ENCODE measurements around the gene KSR1. TPM values are rescaled to one million over a fixed set of nuclear protein-coding genes. Genes with fewer than 3 reads are reported as not detected.
"Not testable (repeated sequence)": the region's sequence is repeated elsewhere in the genome, so short reads cannot be mapped to it uniquely, and the experiment has no call there.

The KSR1 gene
- total RNA-seq, 6 experiments from 2014 or later, result 1.9 to 4.9 (median 3.6) TPM

DNA sequence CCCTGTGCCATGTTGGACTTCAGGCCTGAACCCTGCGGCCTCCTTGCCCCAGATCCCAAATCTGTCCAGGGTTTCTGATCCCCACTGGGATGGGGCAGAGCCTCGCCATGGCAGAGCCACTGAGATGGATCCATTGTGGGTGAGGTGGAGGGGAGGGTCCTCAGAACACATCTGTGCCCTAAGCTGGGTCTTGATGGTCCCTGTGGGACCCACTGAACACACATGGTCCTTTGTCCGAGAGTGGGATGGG lies 38.0 kb upstream of the KSR1 start:
- H3K36me3 Mint-ChIP-seq (ENCODE audit: low read depth), result no peaks in the 10 kb centered on the region
- no peak overlapping the region for H3K27ac Mint-ChIP-seq
- no peaks in the 10 kb centered on the region for H3K9me3 Mint-ChIP-seq
- H3K4me1 Mint-ChIP-seq (ENCODE audit: low read depth), result 0 out of 2 replicates have a peak, but pooled peaks cover 3% of the 10 kb centered on the region
- no peak for DNase-seq
- H3K4me3 Mint-ChIP-seq, result no peak overlapping the region
- TF ChIP-seq, protein P1, sequence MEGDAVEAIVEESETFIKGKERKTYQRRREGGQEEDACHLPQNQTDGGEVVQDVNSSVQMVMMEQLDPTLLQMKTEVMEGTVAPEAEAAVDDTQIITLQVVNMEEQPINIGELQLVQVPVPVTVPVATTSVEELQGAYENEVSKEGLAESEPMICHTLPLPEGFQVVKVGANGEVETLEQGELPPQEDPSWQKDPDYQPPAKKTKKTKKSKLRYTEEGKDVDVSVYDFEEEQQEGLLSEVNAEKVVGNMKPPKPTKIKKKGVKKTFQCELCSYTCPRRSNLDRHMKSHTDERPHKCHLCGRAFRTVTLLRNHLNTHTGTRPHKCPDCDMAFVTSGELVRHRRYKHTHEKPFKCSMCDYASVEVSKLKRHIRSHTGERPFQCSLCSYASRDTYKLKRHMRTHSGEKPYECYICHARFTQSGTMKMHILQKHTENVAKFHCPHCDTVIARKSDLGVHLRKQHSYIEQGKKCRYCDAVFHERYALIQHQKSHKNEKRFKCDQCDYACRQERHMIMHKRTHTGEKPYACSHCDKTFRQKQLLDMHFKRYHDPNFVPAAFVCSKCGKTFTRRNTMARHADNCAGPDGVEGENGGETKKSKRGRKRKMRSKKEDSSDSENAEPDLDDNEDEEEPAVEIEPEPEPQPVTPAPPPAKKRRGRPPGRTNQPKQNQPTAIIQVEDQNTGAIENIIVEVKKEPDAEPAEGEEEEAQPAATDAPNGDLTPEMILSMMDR (IDR thresholded peaks at IDR 0.05), result no peak
- peaks cover 43% of the 10 kb centered on the region for H3K27me3 Mint-ChIP-seq (ENCODE audit: insufficient read depth)

DNA sequence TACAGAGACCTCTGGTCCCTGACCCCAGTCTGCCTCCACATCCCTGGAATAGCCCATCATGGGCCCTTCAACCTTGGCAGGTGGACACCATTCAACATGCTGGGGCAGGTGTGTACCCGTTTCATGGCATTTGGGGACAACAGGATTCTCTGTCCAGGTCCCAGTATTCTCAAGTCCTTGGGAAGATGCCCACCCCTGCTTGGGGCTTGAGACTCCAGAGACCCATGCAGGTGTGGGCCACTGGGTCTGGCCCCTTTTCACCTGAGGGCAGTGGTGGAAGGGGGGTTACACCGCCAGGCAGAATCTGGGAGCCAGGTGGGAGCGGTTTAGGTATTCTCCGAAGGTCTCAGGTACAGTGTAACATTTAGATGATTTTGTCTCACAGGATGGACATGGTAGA lies 37.1 kb upstream of the KSR1 start:
- peaks cover 46% of the 10 kb centered on the region for H3K27me3 Mint-ChIP-seq (ENCODE audit: insufficient read depth)
- 0 out of 2 replicates have a peak, but pooled peaks cover 5% of the 10 kb centered on the region for H3K4me1 Mint-ChIP-seq (ENCODE audit: low read depth)
- TF ChIP-seq, protein P1 (IDR thresholded peaks at IDR 0.05), result no peak
- H3K4me3 Mint-ChIP-seq, result no peak overlapping the region
- no peak for DNase-seq
- no peaks in the 10 kb centered on the region for H3K36me3 Mint-ChIP-seq (ENCODE audit: low read depth)
- H3K9me3 Mint-ChIP-seq, result no peaks in the 10 kb centered on the region
- no peak overlapping the region for H3K27ac Mint-ChIP-seq

DNA sequence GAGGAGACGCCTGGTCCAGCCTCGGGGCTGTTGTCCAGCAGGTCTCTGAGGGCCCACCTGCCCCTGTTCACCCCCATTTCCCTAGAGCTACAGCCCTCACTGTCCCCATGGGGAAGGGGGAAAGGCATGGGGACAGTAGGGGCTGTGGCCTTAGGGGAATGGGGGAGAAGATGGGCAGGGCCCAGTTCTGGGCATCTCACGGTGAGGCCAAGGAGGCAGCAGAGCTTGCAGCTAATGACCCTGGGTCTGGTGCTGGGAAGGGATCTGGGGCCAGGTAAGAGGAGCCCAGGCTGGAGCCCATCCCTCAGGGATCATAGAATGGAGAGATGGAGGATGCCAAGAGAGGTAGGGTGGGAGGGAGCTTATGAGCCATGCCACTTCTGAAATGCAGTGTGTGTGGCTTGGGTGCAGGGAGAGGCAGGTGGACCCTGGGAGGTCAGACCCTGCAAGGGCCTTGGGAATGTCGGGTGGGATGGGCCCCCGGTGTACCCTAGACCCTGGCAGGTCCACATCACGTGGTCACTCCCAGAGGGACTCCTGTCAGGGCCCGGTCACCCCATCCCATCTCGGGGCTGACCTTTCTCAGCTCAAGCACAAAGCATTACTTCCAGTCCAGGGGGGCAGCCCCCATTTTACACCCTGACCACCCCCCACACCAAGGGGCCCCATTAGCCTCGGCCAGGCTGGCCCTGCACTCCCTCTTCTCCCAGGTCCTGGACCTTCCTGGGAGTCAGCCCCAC lies 35.9 kb upstream of the KSR1 start:
- peaks cover 48% of the 10 kb centered on the region for H3K27me3 Mint-ChIP-seq (ENCODE audit: insufficient read depth)
- 0 out of 2 replicates have a peak, but pooled peaks cover 5% of the 10 kb centered on the region for H3K4me1 Mint-ChIP-seq (ENCODE audit: low read depth)
- TF ChIP-seq, protein P1 (IDR thresholded peaks at IDR 0.05), result no peak
- no peak for DNase-seq
- no peak overlapping the region for H3K4me3 Mint-ChIP-seq
- H3K9me3 Mint-ChIP-seq, result no peaks in the 10 kb centered on the region
- no peak overlapping the region for H3K27ac Mint-ChIP-seq
- no peaks in the 10 kb centered on the region for H3K36me3 Mint-ChIP-seq (ENCODE audit: low read depth)

DNA sequence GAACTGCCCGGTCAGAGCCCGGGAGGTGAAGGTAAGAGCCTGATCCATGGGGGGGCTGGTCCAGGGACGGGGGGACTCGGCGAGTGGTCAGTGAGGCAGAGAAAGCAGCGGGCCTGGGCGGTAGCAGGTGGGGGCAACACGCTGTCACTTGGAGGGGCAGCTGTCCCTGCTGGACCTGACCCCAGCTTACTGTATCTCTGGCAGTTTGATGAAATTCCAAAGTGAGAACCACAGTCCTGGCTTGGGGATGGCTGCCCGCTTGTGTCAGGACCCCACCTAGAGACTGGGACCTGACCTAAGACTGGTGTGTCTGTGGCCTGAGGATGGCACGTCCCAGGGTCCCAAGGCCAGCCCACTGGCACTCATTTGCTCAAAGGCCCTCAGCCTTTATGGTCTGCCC lies 35.1 kb upstream of the KSR1 start:
- H3K36me3 Mint-ChIP-seq (ENCODE audit: low read depth), result no peaks in the 10 kb centered on the region
- no peaks in the 10 kb centered on the region for H3K9me3 Mint-ChIP-seq
- no peak overlapping the region for H3K27ac Mint-ChIP-seq
- TF ChIP-seq, protein P1 (IDR thresholded peaks at IDR 0.05), result no peak
- DNase-seq, result no peak
- H3K27me3 Mint-ChIP-seq (ENCODE audit: insufficient read depth), result peaks cover 44% of the 10 kb centered on the region
- no peak overlapping the region for H3K4me3 Mint-ChIP-seq
- 0 out of 2 replicates have a peak, but pooled peaks cover 5% of the 10 kb centered on the region for H3K4me1 Mint-ChIP-seq (ENCODE audit: low read depth)

DNA sequence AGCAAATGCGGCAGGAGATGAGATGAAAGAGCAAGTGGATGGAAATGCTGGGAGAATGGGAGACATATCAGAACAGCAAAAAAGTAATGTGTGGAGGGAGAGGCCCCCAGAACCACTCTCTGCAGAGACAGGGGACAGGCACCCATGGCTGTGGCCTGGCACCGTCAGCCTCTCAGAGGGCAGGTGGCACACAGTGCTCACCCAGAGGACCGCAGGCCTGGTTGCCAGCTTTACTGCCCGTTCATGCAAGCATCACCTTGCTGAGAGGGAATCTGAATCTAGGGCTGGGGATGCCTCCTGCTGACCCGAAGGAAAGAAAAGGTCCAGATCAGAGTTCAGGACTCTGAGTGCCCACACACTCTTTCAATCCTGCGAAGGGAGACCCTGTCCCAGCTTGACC lies 34.6 kb upstream of the KSR1 start:
- H3K9me3 Mint-ChIP-seq; H3K36me3 Mint-ChIP-seq (ENCODE audit: low read depth); DNase-seq; H3K27ac Mint-ChIP-seq; H3K4me1 Mint-ChIP-seq (ENCODE audit: low read depth); H3K4me3 Mint-ChIP-seq: not testable (repeated sequence)
- peaks cover 41% of the 10 kb centered on the region for H3K27me3 Mint-ChIP-seq (ENCODE audit: insufficient read depth)

DNA sequence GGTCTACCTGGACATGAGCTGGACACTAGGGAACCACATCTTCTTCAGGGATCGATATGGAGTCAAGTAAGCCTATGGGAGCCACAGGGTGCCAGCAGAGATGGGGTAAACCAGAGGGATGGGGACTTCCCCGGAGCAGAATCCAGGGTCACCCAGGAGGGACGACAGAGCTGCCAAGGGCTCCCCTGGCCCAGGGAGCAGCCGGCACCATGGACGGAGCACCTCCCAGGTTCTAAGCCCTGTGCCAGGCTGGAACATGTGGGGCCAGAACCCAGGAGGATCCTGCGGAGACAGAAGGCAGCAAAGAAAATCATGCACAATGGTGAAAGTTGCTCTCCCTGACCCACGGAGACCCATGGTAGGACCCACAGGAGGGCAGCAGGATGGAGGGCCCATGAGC lies 33.6 kb upstream of the KSR1 start:
- Mint-ChIP-seq H3K27ac (no peak overlapping the region), H3K27me3 (ENCODE audit: insufficient read depth) (peaks cover 33% of the 10 kb centered on the region), H3K4me3 (no peak overlapping the region), H3K9me3 (no peaks in the 10 kb centered on the region; the same call in 1 of the 2 replicates), H3K36me3 (ENCODE audit: low read depth) (no peaks in the 10 kb centered on the region), H3K4me1 (ENCODE audit: low read depth) (0 out of 2 replicates have a peak, but pooled peaks cover 5% of the 10 kb centered on the region)
- no peak for DNase-seq
- TF ChIP-seq, protein P1 (IDR thresholded peaks at IDR 0.05), result no peak
